HepG2 (cell line): Measurements from ENCODE around the gene LAMC1. TPM values are rescaled to one million over a fixed set of nuclear protein-coding genes. Genes with fewer than 3 reads are reported as not detected.

Experiments used
- ATAC-seq: fragments of 200-7000 bp; cut with Tn5 transposase; 3 replicates; pipeline ENCODE4 v1.9.1; 2020; ENCODE audit warnings: mild to moderate bottlenecking, moderate library complexity
- BruUV-seq: library from RNA; stranded (reverse); fragments of 400-500 nt; replicated peaks from 2 replicates; lab custom pipeline; 2021; lab: Mats Ljungman, UMichigan
- CTCF ChIA-PET: fragments of 300-600 bp; formaldehyde crosslinking; extraction: SDS; loops from one replicate; lab custom pipeline; 2021; ENCODE audit warnings: low total read pairs, inconsistent platforms, low intra/inter-chr PET ratio; lab: Yijun Ruan, JAX
- POLR2A ChIA-PET: fragments of 350-600 bp; sonication (Branson Sonifier 250); formaldehyde crosslinking; loops from one replicate; lab custom pipeline; 2020; ENCODE audit warnings: antibody characterized with exemption, inconsistent platforms; lab: Yijun Ruan, JAX
- DNase-seq: peaks from one replicate; pipeline ENCODE4 v3.0.0-alpha.2; 2015; ENCODE audit warnings: low spot score
- FAIRE-seq: peaks from 3 replicates; lab custom pipeline; 2011; peaks lifted over from hg19 to GRCh38; lab: Jason Lieb, UNC
- H2AFZ ChIP-seq: one replicate; pipeline ENCODE4 v1.6.1; 2011; ENCODE audit warnings: low read length, inconsistent platforms
- H3K27ac ChIP-seq: fragments of 300-600 bp; 3 replicates; pipeline ENCODE4 v1.8.0; 2011; ENCODE audit warnings: mixed run types, mild to moderate bottlenecking, mixed read lengths, low read length, inconsistent platforms; ENCODE audit not compliant: insufficient read depth; ENCODE audit errors: extremely low read length
- H3K27me3 ChIP-seq, 2 experiments: fragments of 200-600 bp in 1 of 2; 2 replicates in 1 of 2; 3 replicates in 1 of 2; pipeline versions ENCODE4 v1.6.0 to v1.8.0; 2011; ENCODE audit warnings: low read length in 2 of 2, mild to moderate bottlenecking in 2 of 2, moderate library complexity in 2 of 2, inconsistent platforms in 1 of 2; ENCODE audit not compliant: insufficient read depth in 2 of 2, control insufficient read depth in 1 of 2
- H3K36me3 ChIP-seq, 2 experiments: fragments of 200-600 bp in 1 of 2; replicated peaks in 1 of 2; 2 replicates in 1 of 2; 3 replicates in 1 of 2; pipeline versions ENCODE4 v1.5.1 to v1.8.0; 2011; ENCODE audit warnings: low read length in 2 of 2, inconsistent platforms in 1 of 2; ENCODE audit not compliant: insufficient read depth in 2 of 2, control insufficient read depth in 1 of 2
- H3K4me1 ChIP-seq: 2 replicates; pipeline ENCODE4 v1.5.1; 2012; ENCODE audit warnings: low read length, inconsistent platforms; ENCODE audit not compliant: insufficient read depth
- H3K4me2 ChIP-seq: 2 replicates; pipeline ENCODE4 v1.6.0; 2011; ENCODE audit warnings: low read depth, low read length, inconsistent platforms
- H3K4me3 ChIP-seq, 3 experiments: fragments of 200-600 bp in 1 of 3; sonication (generic), shearing (Covaris generic) in 1 of 3; replicated peaks in 1 of 3; 2 replicates each; pipeline ENCODE4 v1.5.1; 2011 to 2016; ENCODE audit warnings: low read length in 3 of 3, inconsistent platforms in 2 of 3, low read depth in 2 of 3, mild to moderate bottlenecking in 2 of 3, control low read depth in 1 of 3, mixed read lengths in 1 of 3; ENCODE audit not compliant: insufficient read depth in 1 of 3
- H3K79me2 ChIP-seq: one replicate; pipeline ENCODE4 v1.6.1; 2011; ENCODE audit warnings: low read length, inconsistent platforms; ENCODE audit not compliant: insufficient read depth
- H3K9ac ChIP-seq: 2 replicates; pipeline ENCODE4 v1.6.0; 2011; ENCODE audit warnings: mild to moderate bottlenecking, low read depth, low read length, inconsistent platforms; ENCODE audit not compliant: insufficient read depth
- H3K9me3 ChIP-seq: 2 replicates; pipeline ENCODE4 v1.5.1; 2012; ENCODE audit warnings: mild to moderate bottlenecking, low read length
- H4K20me1 ChIP-seq: 2 replicates; pipeline ENCODE4 v1.6.0; 2011; ENCODE audit warnings: inconsistent platforms, mild to moderate bottlenecking, low read length, moderate library complexity; ENCODE audit not compliant: insufficient read depth
- BCL6 ChIP-seq: IDR thresholded peaks from 2 replicates; pipeline ENCODE4 v1.6.1; 2016; ENCODE audit warnings: missing genetic modification reagents, missing compliant biosample characterization
- ZNF382 ChIP-seq: sonication (generic); formaldehyde crosslinking; IDR thresholded peaks from 2 replicates; pipeline ENCODE4 v1.5.0; 2020; ENCODE audit warnings: missing genetic modification reagents, mild to moderate bottlenecking, borderline replicate concordance
- WGBS: methylation state at CpG from one replicate; pipeline ENCODE4 v1.1.6; 2017; ENCODE audit warnings: low lambda C conversion rate; 5-methylcytosine and 5-hydroxymethylcytosine counted together
- in situ Hi-C: cut with HindIII; loops from 2 replicates; pipeline ENCODE4 v1.10.0; 2017; ENCODE audit warnings: low pct_unique_long_range_greater_than_20kb; ENCODE audit not compliant: extremely low pct_ligation_motif_present
- intact Hi-C: fragments of 100-400 bp; cut with micrococcal nuclease; formaldehyde crosslinking; loops from one replicate; pipeline ENCODE4 v1.10.0; 2022; ENCODE audit not compliant: unreplicated experiment
- polyA plus RNA-seq, 8 experiments: library from polyadenylated mRNA; depleted of rRNA in 3 of 8; stranded (reverse) in 7 of 8; unstranded in 1 of 8; fragments of >200 nt; fragmentation: Illumina TruSeq in 4 of 8; extraction: Trizol in 4 of 8; gene quantifications; 2 replicates each; pipeline versions ENCODE4 v1.2.1 to v1.2.3, GENCODE V29; 2011 to 2016; ENCODE audit warnings: low read depth in 4 of 8, missing spikeins in 1 of 8, mixed read lengths in 1 of 8; ENCODE audit not compliant: insufficient read depth in 1 of 8
- total RNA-seq, 5 experiments: library from RNA; depleted of rRNA; stranded (reverse); fragments of >200 nt; fragmentation: Illumina TruSeq; extraction: Trizol; gene quantifications; 2 replicates each; pipeline ENCODE4 v1.2.3, GENCODE V29; 2016; ENCODE audit warnings: low read depth in 1 of 5
- TF ChIP-seq, protein P1 (sequence below): sonication (generic); formaldehyde crosslinking; IDR thresholded peaks from 2 replicates; pipeline ENCODE4 v1.4.0; 2020; ENCODE audit warnings: low read depth, missing genetic modification reagents
- TF ChIP-seq, protein P2 (sequence below): sonication (generic); formaldehyde crosslinking; IDR thresholded peaks from 2 replicates; pipeline ENCODE4 v1.8.1; 2022; ENCODE audit warnings: low read depth, mild to moderate bottlenecking, missing genetic modification reagents

Gene LAMC1
- total and polyA plus RNA-seq, 2 of the 13 experiments (the other 11 are each of a cell fraction or from before 2014, with no cell fraction given) = 58.5 to 137 TPM

DNA sequence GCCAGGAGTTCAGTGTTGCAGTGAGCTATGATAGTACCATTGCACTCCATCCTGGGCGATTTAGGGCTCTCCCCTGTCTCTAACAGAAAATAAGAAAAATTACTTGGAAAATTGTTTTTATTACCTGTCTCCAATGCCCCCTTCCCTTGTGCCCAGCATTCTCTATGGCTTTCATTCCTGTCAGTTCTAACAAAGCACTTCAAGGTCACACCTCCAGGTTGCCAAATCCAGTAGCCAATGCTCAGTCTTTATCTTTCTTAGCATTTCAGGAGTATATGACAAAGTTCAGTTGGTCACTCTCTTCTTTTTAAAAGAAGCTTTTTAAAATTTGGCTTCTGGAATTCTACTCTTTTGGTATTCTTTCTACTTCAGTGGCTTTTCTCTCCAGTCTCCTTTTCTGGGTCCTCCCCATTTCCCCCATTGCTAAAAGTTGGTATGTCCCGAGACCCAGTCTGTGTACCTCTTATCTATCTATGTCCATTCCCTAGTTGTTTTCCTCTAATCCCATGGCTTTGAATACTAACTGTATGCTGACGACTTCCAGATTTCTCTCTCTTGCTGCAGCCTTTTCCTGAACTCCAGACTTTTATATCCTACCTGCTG lies 69.9 kb downstream of the LAMC1 start:
- DNase-seq (no peak), FAIRE-seq (no peak), ATAC-seq (no peak)
- Histone ChIP-seq H3K9ac (no peak overlapping the region), H3K36me3 (no peaks in the 10 kb centered on the region), H3K4me3 (no peak overlapping the region), H4K20me1 (0 out of 2 replicates have a peak, but pooled peaks cover 4% of the 10 kb centered on the region), H3K4me2 (no peak overlapping the region), H3K9me3 (no peaks in the 10 kb centered on the region), H3K27me3 (no peaks in the 10 kb centered on the region), H2AFZ (no peak overlapping the region), H3K27ac (no peak overlapping the region), H3K79me2 (peaks cover 59% of the 10 kb centered on the region), H3K4me1 (peaks cover 99% of the 10 kb centered on the region)
- ChIA-PET CTCF (no interaction called here), POLR2A (no interaction called here)
- in situ Hi-C loops = no loop called here
- 92% methylated on average over 3 of the region's 3 CpGs for WGBS
- no peak for TF ChIP-seq ZNF382 (CRISPR knock-in tag)
- TF ChIP-seq, protein P1, sequence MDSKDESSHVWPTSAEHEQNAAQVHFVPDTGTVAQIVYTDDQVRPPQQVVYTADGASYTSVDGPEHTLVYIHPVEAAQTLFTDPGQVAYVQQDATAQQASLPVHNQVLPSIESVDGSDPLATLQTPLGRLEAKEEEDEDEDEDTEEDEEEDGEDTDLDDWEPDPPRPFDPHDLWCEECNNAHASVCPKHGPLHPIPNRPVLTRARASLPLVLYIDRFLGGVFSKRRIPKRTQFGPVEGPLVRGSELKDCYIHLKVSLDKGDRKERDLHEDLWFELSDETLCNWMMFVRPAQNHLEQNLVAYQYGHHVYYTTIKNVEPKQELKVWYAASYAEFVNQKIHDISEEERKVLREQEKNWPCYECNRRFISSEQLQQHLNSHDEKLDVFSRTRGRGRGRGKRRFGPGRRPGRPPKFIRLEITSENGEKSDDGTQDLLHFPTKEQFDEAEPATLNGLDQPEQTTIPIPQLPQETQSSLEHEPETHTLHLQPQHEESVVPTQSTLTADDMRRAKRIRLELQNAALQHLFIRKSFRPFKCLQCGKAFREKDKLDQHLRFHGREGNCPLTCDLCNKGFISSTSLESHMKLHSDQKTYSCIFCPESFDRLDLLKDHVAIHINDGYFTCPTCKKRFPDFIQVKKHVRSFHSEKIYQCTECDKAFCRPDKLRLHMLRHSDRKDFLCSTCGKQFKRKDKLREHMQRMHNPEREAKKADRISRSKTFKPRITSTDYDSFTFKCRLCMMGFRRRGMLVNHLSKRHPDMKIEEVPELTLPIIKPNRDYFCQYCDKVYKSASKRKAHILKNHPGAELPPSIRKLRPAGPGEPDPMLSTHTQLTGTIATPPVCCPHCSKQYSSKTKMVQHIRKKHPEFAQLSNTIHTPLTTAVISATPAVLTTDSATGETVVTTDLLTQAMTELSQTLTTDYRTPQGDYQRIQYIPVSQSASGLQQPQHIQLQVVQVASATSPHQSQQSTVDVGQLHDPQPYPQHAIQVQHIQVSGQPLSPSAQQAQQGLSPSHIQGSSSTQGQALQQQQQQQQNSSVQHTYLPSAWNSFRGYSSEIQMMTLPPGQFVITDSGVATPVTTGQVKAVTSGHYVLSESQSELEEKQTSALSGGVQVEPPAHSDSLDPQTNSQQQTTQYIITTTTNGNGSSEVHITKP (CRISPR knock-in tag) = 0 out of 2 replicates have a peak, but pooled peaks have one; percentile 24
- BruUV-seq = no TSS peak
- intact Hi-C loops = no loop called here

DNA sequence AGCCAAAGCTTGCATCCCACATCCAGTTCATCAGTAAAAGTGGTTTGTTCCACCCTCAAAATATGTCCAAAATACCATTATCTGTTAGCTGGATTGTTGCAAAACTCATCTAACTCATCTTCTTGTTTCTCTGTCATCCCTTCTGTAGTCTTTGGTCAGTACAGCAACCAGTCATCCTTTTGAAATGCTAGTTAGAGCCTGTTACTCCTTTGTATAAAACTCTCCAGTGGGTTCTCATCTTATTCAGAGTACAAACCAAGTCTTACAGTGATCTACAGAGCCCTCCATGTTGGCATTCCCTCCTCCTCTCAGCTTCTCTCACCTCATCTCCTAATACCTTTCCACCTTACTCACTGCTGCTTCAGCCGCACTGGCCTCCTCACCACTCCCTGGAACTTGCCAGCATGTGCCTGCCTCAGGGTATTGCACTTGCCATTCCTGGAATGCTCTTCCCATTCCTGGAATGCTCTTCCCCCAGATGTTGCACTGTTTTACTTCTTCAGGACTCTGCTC lies 70.6 kb downstream of the LAMC1 start:
- no peak overlapping the region for H3K27ac ChIP-seq

More for the DNA sequence above, 70.6 kb downstream of the LAMC1 start:
- H3K36me3 ChIP-seq = no peaks in the 10 kb centered on the region
- no peak overlapping the region for H3K4me2 ChIP-seq
- peaks cover 65% of the 10 kb centered on the region for H3K79me2 ChIP-seq
- no peak overlapping the region for H3K4me3 ChIP-seq
- H3K4me1 ChIP-seq = peaks cover 99% of the 10 kb centered on the region
- H3K9ac ChIP-seq = no peak overlapping the region
- CTCF ChIA-PET = no interaction called here
- FAIRE-seq = no peak
- BruUV-seq = no TSS peak
- DNase-seq = no peak
- POLR2A ChIA-PET = no interaction called here
- no peaks in the 10 kb centered on the region for H3K27me3 ChIP-seq
- 0 out of 2 replicates have a peak, but pooled peaks cover 7% of the 10 kb centered on the region for H4K20me1 ChIP-seq
- ATAC-seq = no peak
- H3K9me3 ChIP-seq = no peaks in the 10 kb centered on the region
- H2AFZ ChIP-seq = no peak overlapping the region
- TF ChIP-seq BCL6 = peak; percentile 90
- TF ChIP-seq, protein P2, sequence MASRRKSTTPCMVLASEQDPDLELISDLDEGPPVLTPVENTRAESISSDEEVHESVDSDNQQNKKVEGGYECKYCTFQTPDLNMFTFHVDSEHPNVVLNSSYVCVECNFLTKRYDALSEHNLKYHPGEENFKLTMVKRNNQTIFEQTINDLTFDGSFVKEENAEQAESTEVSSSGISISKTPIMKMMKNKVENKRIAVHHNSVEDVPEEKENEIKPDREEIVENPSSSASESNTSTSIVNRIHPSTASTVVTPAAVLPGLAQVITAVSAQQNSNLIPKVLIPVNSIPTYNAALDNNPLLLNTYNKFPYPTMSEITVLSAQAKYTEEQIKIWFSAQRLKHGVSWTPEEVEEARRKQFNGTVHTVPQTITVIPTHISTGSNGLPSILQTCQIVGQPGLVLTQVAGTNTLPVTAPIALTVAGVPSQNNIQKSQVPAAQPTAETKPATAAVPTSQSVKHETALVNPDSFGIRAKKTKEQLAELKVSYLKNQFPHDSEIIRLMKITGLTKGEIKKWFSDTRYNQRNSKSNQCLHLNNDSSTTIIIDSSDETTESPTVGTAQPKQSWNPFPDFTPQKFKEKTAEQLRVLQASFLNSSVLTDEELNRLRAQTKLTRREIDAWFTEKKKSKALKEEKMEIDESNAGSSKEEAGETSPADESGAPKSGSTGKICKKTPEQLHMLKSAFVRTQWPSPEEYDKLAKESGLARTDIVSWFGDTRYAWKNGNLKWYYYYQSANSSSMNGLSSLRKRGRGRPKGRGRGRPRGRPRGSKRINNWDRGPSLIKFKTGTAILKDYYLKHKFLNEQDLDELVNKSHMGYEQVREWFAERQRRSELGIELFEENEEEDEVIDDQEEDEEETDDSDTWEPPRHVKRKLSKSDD = no peak
- intact Hi-C loops = no loop called here
- WGBS = 100% methylated on average over 1 of the region's 1 CpG
- in situ Hi-C loops = no loop called here
